ENCODE results near the gene CPSF3. TPM values are rescaled to one million over a fixed set of nuclear protein-coding genes. Genes with fewer than 3 reads are reported as not detected.

Gene CPSF3
- total RNA-seq, 1 experiment from 2014 or later = 61.5 TPM

DNA sequence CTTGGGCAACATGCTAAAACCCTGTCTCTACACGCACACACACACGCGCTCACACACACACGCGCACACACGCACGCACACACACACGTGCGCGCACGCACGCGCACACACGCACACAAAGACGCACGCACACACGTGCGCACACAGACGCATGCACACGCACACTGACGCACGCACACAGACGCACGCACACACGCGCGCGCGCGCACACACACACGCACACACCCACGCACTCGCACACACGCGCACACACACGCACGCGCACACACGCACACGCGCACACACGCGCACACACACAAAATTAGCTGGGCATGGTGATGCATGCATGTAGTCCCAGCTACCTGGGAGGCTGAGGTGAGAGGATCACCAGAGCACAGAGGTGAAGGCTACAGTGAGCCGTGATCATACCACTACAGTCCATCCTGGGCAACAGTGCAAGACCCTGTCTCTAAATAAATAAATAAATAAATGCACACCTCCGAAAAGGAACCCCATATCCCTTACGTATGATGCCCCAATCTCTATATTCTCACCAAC lies 42.8 kb downstream of the CPSF3 start:
- peaks cover 22% of the 10 kb centered on the region for H3F3A ChIP-seq (ENCODE audit: insufficient read depth, low read depth)
- TF ChIP-seq, protein P1, sequence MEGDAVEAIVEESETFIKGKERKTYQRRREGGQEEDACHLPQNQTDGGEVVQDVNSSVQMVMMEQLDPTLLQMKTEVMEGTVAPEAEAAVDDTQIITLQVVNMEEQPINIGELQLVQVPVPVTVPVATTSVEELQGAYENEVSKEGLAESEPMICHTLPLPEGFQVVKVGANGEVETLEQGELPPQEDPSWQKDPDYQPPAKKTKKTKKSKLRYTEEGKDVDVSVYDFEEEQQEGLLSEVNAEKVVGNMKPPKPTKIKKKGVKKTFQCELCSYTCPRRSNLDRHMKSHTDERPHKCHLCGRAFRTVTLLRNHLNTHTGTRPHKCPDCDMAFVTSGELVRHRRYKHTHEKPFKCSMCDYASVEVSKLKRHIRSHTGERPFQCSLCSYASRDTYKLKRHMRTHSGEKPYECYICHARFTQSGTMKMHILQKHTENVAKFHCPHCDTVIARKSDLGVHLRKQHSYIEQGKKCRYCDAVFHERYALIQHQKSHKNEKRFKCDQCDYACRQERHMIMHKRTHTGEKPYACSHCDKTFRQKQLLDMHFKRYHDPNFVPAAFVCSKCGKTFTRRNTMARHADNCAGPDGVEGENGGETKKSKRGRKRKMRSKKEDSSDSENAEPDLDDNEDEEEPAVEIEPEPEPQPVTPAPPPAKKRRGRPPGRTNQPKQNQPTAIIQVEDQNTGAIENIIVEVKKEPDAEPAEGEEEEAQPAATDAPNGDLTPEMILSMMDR (conservative IDR thresholded peaks at IDR 0.05) = no peak
- TF ChIP-seq EZH2 (IDR thresholded peaks at IDR 0.05; ENCODE audit: low read depth) = no peak
- H3K4me1 ChIP-seq (replicated peaks; ENCODE audit: insufficient read depth) = no peaks in the 10 kb centered on the region
- H3K36me3 ChIP-seq (ENCODE audit: low read depth) = peaks cover 25% of the 10 kb centered on the region
- intact Hi-C loops (cut with micrococcal nuclease; ENCODE audit: unreplicated experiment) = no loop called here
- H3K9me2 ChIP-seq (ENCODE audit: insufficient read depth) = no peaks in the 10 kb centered on the region
- no peaks in the 10 kb centered on the region for H3K9me3 ChIP-seq (ENCODE audit: insufficient read depth, low read depth)
- DNase-seq = no peak
- CTCF ChIA-PET = no interaction called here
- no peak overlapping the region for H2AFZ ChIP-seq
- BruUV-seq (replicated peaks) = no TSS peak
- no peaks in the 10 kb centered on the region; the same call in none of the 2 replicates for H4K20me1 ChIP-seq (ENCODE audit: insufficient read depth)
- H3K4me3 ChIP-seq = no peak overlapping the region
- no peak overlapping the region for H3K4me2 ChIP-seq
- no peaks in the 10 kb centered on the region for H3K27me3 ChIP-seq (ENCODE audit: insufficient read depth, low read depth)
- POLR2A ChIA-PET (ENCODE audit: unreplicated experiment) = no interaction called here
- H3K27ac ChIP-seq = no peak overlapping the region
- H3K79me2 ChIP-seq (ENCODE audit: low read depth) = no peaks in the 10 kb centered on the region

DNA sequence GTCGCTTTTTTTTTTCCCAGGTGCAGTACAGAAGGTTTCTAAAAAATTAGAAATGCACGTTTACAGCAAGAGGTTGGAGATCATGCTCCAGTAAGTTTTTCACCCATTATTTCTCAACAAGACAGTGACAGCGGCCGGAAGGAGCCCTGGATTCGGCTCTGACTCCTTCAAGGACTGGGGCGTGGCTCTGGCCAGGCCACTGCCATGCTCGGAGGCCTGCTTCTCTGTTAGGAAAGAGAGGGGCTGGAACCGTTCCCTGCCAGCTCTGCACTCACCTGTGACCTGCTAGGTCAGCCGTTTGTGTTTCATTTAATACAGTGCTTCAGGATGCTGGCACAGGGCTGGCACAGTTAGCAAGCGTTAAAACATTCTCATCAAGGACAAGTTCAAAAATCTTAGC lies 44.2 kb downstream of the CPSF3 start:
- intact Hi-C loops (cut with micrococcal nuclease; ENCODE audit: unreplicated experiment) = no loop called here
- no peak for TF ChIP-seq EZH2 (IDR thresholded peaks at IDR 0.05; ENCODE audit: low read depth)
- TF ChIP-seq, protein P1 (conservative IDR thresholded peaks at IDR 0.05) = no peak
- DNase-seq = no peak
- Histone ChIP-seq H4K20me1 (ENCODE audit: insufficient read depth) (no peaks in the 10 kb centered on the region; the same call in none of the 2 replicates), H3K4me3 (no peak overlapping the region), H3K4me2 (no peak overlapping the region), H3K9me2 (ENCODE audit: insufficient read depth) (no peaks in the 10 kb centered on the region), H3K9me3 (ENCODE audit: insufficient read depth, low read depth) (no peaks in the 10 kb centered on the region), H3K36me3 (ENCODE audit: low read depth) (peaks cover 25% of the 10 kb centered on the region; the same call in 1 of the 2 replicates), H3K4me1 (replicated peaks; ENCODE audit: insufficient read depth) (no peaks in the 10 kb centered on the region), H3K27ac (no peak overlapping the region), H3F3A (ENCODE audit: insufficient read depth, low read depth) (peaks cover 29% of the 10 kb centered on the region), H3K27me3 (ENCODE audit: insufficient read depth, low read depth) (no peaks in the 10 kb centered on the region), H2AFZ (no peak overlapping the region), H3K79me2 (ENCODE audit: low read depth) (no peaks in the 10 kb centered on the region)
- CTCF ChIA-PET = no interaction called here
- BruUV-seq (replicated peaks) = no TSS peak
- POLR2A ChIA-PET (ENCODE audit: unreplicated experiment) = no interaction called here

DNA sequence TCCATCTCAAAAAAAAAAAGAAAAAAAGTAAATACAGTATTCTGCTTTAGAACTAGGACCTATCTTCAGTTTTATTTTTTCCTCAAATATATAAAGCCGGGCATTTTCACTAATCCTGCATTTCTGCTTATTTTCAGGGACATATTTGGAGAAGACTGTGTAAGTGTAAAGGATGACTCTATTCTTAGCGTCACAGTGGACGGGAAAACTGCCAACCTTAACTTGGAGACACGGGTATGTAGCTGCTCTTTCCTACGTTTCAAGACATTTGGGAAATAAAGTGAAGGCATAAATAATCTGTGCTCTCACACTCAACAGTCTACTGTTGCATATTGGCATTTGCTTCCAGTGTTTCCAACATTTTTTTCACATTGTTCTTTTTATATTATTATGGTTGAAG lies 47.8 kb downstream of the CPSF3 start:
- ChIA-PET POLR2A (ENCODE audit: unreplicated experiment) (no interaction called here), CTCF (no interaction called here)
- Histone ChIP-seq H3K79me2 (ENCODE audit: low read depth) (no peaks in the 10 kb centered on the region; the same call in 1 of the 2 replicates), H4K20me1 (ENCODE audit: insufficient read depth) (no peaks in the 10 kb centered on the region), H3K4me3 (no peak overlapping the region), H3K4me2 (no peak overlapping the region), H3K27ac (no peak overlapping the region), H2AFZ (no peak overlapping the region), H3K27me3 (ENCODE audit: insufficient read depth, low read depth) (no peaks in the 10 kb centered on the region), H3K36me3 (ENCODE audit: low read depth) (peaks cover 17% of the 10 kb centered on the region; the same call in 1 of the 2 replicates), H3F3A (ENCODE audit: insufficient read depth, low read depth) (peaks cover 35% of the 10 kb centered on the region; the same call in 1 of the 2 replicates), H3K9me3 (ENCODE audit: insufficient read depth, low read depth) (no peaks in the 10 kb centered on the region), H3K4me1 (replicated peaks; ENCODE audit: insufficient read depth) (peaks cover 11% of the 10 kb centered on the region), H3K9me2 (ENCODE audit: insufficient read depth) (no peaks in the 10 kb centered on the region)
- TF ChIP-seq EZH2 (IDR thresholded peaks at IDR 0.05; ENCODE audit: low read depth) = no peak
- TF ChIP-seq, protein P1 (conservative IDR thresholded peaks at IDR 0.05) = no peak
- intact Hi-C loops (cut with micrococcal nuclease; ENCODE audit: unreplicated experiment) = no loop called here
- DNase-seq = no peak
- no TSS peak for BruUV-seq (replicated peaks)
